NCI-H187 treated with DMSO at 0.1 percent for 48 hours (cell line): ENCODE data around the gene MRPL11.
"Not testable (repeated sequence)": the region's sequence is repeated elsewhere in the genome, so short reads cannot be mapped to it uniquely, and the experiment has no call there.

Source experiments
- DNase-seq: peaks from one replicate; lab custom pipeline; 2025; lab: John Stamatoyannopoulos, UW

Gene MRPL11

GRCh38 chr11:66467034-66467659 is 28.5 kb upstream of the MRPL11 start:
- no peak for DNase-seq

DNA sequence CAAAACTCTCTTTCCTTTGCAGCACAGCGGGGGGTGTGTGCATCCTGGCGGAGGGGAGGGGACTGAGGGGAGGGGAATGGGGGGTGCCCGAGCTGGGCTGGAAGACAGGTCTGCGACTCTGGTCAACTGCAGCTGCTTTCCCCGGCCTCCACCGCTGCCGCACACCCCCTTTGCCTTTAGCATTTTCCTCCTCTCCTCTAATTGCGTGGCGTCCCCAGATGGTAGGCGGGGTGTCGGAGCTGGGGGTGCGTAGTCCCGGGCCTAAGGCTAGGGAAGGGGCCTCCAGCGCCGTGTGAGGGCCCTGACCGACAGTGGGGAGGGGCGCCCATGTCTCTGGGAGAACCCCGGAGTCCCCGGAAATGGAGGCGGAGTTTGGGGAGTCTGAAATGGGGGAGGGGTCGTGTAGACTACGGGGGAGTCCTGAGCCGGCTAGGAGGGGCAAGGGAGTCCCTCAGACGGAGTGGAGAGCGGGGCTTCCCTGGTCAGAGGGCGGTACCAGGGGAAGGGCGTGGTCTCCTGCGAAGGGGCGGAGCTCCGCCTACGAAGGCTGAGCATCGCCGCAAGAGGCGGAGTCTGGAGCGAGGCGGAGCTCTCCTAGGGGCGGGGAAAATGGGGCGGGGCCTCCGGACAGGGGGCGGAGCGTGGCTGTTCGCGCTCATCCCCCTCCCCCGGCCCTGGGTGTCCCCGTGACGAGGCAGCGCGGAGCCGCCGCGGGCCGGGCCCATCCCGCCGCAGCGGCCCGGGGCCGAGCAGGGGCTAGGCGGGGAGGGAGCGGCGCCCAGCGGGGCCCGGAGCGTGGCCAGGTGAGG is 27.8 kb upstream of the MRPL11 start, which contains the start of gene PELI3:
Gene PELI3 (plus strand): TSS at position 681 of the 809 bp plus-strand sequence. CDS start 1,224 bp downstream, outside the sequence.
- DNase-seq: peak; percentile 44

GRCh38 chr11:66465373-66466224 is 27.0 kb upstream of the MRPL11 start:
- no peak for DNase-seq

DNA sequence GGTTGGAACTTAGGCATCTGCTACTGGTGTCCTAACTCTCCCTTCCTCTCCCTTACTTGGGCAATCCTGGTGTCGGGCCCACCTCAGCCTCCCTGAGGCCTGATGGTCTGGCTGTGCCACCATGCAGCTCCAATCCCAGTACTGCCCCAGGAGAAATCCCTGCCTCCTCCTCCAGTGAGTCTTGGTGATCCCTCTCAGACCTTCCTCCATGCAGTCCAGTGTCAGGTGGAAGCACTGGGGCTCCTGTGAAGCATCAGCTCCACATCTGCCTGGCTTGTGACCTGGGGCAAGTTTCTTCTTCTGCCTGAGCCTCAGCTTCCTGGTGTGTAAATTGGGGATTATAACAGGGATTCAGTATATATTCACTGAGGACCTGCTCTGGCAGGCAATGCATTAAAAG is 26.3 kb upstream of the MRPL11 start:
- no peak for DNase-seq

DNA sequence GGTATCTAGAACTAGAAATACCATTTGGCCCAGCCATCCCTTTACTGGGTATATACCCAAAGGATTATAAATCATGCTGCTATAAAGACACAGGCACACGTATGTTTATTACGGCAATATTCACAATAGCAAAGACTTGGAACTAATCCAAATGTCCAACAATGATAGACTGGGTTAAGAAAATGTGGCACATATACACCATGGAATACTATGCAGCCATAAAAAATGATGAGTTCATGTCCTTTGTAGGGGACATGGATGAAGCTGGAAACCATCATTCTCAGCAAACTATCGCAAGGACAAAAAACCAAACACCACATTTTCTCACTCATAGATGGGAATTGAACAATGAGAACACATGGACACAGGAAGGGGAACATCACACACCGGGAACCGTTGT is 25.5 kb upstream of the MRPL11 start:
- DNase-seq: not testable (repeated sequence)

GRCh38 chr11:66462911-66463310 is 24.3 kb upstream of the MRPL11 start:
- DNase-seq: no peak

- DNase-seq: no peak
These were observed 23.4 kb upstream of the MRPL11 start for GRCh38 chr11:66462010-66462409.

- DNase-seq: no peak
These were observed 20.6 kb upstream of the MRPL11 start for GRCh38 chr11:66459138-66459778.

GRCh38 chr11:66457826-66458225 is 19.2 kb upstream of the MRPL11 start:
- no peak for DNase-seq

GRCh38 chr11:66454828-66455227 is 16.2 kb upstream of the MRPL11 start:
- DNase-seq: no peak

DNA sequence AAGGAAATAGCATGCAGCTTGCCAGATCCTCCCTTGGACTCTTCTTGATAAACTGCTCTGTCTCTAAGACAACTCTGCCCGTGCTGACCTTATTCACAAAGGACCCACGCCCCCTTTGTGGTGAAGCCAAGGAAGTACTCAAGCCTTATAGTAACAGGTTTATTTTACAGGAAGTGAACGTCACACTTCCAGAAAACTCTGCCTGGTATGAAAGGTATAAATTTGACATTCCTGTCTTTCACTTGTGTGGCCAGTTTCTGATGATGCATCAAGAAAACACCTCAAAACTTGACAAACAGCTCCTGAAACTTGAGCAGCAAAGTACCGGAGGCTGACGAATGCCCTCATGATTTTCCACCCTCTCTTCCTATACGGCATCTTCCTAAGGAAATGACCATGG is 15.6 kb upstream of the MRPL11 start:
- DNase-seq: no peak

- DNase-seq: no peak
These were observed 13.0 kb upstream of the MRPL11 start for GRCh38 chr11:66451663-66452062.

DNA sequence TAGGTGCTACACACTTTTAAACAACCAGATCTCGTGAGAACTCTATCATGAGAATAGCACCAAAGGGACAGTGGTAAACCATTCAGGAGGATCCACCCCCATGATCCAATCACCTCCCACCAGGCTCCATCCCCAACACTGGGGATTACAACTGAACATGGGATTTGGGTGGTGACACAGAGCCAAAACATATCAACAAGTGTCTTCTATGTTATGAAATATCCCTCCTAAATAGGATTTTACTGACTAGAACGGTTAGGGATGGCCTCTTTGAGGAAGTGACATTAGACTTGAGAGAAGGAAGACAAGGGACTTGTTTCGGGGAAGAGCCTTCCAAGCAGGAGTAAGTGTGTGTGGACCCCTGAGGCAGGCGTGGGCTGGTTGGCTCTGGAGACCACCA is 11.9 kb upstream of the MRPL11 start:
- no peak for DNase-seq

GRCh38 chr11:66448523-66448922 is 9.9 kb upstream of the MRPL11 start:
- DNase-seq: no peak

DNA sequence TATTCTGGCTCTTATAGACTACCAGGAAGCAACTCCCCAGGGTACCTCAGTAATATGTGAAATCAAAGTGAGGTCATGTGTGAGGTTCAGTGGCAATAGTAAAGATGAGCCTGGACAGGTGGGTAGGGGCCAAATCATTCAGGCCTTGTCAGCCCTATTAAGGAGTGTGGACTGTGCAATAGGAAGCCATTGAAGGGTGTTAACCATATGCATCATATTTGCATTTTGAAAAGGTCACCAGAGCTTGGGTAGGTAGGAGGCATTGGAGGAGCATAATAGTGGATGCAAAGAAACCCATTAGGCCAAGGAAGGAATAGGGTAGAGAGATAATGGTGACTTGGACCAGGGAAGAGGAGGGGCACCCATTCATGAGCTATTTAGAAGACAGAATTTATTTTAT is 8.4 kb upstream of the MRPL11 start:
- no peak for DNase-seq

DNA sequence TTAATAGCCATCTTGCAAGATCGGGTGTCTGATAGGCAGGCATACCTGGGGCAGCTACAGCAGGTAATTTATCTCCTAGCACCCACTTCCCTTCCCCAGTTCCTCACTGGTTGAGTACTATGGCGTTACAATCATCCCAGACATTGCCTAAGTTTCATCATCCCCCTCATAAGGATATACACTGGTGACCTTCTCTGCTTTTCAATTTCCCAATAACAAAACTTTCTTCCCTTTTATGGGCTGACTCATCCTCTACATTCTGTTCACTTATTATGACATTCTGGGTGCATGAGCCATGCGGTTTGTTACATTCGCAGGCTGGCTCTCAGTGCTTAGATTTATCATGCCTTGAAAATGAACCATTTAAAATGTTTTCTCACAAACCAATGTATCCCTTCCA is 5.0 kb upstream of the MRPL11 start:
- no peak for DNase-seq

DNA sequence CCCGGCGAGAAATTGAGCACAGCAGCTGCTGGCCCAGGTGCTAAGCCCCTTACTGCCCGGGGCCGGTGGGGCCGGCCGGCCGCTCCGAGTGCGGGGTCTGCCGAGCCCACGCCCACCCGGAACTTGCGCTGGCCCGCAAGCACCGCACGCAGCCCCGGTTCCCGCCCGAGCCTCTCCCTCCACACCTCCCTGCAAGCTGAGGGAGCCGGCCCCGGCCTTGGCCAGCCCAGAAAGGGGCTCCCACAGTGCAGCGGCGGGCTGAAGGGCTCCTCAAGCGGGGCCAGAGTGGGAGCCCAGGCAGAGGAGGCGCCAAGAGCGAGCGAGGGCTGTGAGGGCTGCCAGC is 2.3 kb upstream of the MRPL11 start:
- not testable (repeated sequence) for DNase-seq

GRCh38 chr11:66440101-66440939 is 1.7 kb upstream of the MRPL11 start:
- not testable (repeated sequence) for DNase-seq

DNA sequence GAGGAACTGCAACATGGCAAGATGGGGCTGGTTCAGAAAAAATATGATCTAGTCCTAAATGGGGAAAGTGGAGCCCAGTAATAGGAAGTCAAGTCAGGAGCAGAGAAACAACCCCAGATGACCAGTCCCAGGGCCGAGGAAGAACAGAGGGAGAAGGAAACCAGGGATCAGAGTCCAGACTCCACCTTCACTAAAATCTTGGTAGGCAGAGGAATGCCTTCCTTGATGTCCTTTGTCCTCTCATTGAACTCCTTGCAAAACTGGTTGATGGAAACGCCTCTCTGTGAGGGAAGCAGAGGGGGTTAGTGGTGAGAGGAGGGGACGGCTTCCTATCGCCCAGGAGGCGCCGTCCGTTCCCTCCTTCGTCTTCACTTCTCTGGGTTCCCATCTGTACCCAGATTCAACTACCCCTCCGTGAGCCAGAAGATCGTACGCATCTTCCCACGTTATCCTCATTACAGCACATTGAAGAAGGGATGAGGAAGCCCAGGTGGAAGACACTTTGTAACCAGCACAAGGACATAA is 607 bp downstream of the MRPL11 start:
- DNase-seq: no peak

DNA sequence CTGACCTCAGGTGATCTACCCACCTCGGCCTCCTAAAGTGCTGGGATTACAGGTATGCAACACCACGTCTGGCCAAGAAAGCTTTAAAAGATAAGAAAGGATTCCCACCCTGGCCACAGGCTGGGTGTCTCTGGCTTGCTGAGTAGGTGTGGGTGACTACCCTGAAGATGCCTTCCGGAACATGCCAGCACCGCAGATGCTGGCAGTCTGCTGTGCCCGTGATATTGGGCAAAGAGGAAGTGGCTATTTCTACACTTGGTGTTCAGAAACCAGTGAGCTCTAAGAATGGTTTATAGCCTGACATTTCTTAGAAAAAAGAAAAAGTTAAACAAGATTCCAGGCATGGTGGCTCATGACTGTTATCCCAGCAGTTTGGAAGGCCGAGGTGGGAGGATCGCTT is 6.1 kb downstream of the MRPL11 start:
- DNase-seq: no peak

- DNase-seq: not testable (repeated sequence)
These were observed 6.7 kb downstream of the MRPL11 start for GRCh38 chr11:66431871-66432329.
